Iris pigment epithelial cell (primary cell): ENCODE data around the gene CDCA5.
A peak's percentile ranks its signal among the peaks of the same experiment; 100 is the strongest.

ENCODE experiments used
- DNase-seq: peaks from one replicate; pipeline ENCODE4 v3.0.0-alpha.2; 2011; ENCODE audit warnings: low read depth

CDCA5 gene

DNA sequence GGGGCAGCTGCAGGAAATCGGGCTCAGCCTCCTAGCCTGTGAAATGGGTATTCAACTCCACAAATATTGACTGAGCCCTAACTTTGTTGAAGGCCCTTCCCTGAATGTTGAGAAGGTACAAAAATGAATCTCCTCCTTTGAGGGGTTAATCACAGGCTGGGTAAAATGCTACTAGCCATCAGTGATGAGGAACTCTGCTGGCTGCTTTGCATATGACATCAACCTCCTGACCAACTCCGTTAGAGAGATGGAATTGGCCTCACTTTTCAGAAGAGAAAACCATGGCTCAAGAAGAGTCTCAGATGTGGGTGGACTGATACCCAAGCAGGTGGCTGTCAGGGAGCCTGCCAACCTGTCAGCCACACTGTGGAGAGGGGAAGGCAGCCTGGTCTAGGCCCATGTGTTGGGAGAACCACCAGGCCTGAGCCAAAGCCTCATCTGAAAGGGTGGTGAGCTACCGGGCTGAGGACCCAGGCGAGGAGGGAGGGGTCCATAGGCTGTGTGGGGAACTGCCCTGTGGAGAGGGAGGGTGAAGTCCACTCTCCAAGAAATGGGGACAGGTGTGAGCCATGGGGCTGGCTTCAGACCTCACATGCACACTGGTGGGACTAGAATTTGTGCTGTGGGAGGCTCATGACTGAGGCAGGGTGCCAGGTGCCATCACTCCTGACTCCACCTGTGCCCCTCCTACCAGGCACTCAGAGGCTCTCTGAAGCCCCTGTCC is 11.8 kb downstream of the CDCA5 start:
- no peak for DNase-seq

GRCh38 chr11:65069217-65069616 is 14.6 kb downstream of the CDCA5 start:
- DNase-seq: peak; percentile 50

GRCh38 chr11:65067446-65067845 is 16.4 kb downstream of the CDCA5 start:
- DNase-seq: no peak

- no peak for DNase-seq
These were observed 17.0 kb downstream of the CDCA5 start for GRCh38 chr11:65066805-65067291.

DNA sequence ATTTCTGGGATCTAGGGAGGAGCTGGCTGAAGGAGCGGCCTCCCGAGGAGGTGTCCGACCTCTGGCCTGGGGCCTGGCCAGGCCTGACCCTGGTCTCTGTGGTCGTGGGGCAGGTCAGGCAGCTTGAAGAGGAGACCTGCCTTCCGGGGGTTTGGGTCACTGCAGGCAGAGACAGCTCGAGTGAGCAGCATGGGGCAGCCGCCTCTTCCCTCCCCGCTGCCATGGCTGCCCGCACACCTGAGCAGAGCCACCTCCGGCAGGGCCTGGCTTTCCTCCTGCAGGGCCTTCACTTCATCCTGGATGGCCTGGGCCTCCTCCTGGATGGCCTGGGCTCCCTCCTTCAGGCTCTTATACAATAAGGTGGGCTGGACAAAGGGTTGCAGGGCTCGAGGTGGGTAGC is 17.5 kb downstream of the CDCA5 start:
- DNase-seq: no peak

DNA sequence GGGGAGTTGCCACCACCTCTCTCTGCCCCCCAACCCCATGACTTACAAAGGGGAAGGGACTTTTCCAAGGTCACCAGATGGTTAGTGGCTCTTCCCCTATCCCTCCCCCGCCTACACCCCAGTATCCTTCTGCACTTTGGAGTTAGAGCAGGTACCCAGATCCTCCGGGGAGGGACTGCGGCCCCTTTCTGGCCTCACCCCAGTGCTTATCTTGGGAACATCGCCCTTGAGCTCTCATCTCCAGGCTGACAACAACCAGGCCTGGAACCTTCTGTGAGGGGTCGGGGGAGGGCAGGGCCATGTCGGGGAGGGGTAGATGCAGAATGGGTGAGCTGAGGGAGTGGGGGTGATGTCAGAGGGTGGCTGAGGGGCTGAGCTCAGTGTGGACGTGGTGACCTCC is 18.0 kb downstream of the CDCA5 start:
- no peak for DNase-seq

GRCh38 chr11:65064847-65065240 is 19.0 kb downstream of the CDCA5 start:
- DNase-seq: no peak

GRCh38 chr11:65063532-65063931 is 20.3 kb downstream of the CDCA5 start:
- no peak for DNase-seq

GRCh38 chr11:65060913-65061408 is 22.9 kb downstream of the CDCA5 start:
- no peak for DNase-seq

GRCh38 chr11:65059959-65060824 is 23.6 kb downstream of the CDCA5 start:
- no peak for DNase-seq

GRCh38 chr11:65059523-65059922 is 24.3 kb downstream of the CDCA5 start:
- no peak for DNase-seq

DNA sequence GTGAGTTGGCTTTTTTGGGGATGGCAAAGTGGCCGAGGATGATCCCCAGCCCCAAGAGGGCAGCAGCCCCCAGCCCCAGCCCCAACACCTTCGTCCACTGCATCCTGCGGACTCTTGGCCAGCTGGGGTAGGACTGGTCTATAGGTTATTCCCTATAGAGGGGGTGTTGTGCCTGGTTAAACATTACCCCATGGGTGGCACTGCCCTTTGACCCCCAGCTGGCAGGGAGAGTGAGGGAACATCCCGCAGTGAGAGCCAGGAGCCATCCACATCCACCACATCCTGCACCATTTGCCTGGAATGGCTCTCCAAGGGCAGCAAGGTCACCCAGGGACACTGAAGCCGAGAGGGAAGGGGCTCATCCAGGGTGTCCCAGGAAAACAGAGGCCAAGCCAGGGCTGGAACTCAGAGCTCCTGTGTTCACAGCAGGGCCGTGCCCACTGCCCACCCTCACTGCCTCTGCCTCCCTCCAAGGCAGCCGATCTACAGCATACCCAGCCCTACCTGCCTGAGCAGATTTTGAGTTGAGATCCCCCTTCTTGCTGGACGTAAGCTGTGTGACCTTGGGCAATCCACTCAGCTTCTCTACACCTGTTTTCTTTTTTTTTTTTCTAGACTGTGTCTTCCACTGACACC is 25.3 kb downstream of the CDCA5 start, which contains the start of gene NAALADL1:
Gene NAALADL1 (minus strand): TSS at position 135 of the 636 bp plus-strand sequence. CDS start 32 bp downstream, at position 103.
- no peak for DNase-seq

DNA sequence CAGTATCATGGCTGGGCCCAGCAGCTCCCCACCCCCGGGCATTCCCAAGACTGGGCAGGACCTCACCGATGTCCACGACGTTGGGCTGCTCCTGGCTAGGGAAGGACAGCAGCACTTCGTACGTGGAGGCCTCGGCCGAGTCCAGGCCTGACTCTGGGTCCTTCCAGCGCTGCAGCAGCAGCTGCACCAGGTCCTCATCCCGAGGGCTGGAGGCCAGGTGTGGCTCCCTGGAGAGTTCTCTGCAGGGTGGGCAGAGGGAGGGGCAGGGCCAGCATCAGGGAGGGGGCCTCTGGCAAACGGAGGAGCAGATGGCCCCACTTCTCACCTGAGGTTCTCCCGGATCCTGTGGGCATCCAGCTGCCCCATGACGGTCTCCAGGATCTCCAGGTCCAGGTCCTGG is 25.8 kb downstream of the CDCA5 start:
- no peak for DNase-seq

DNA sequence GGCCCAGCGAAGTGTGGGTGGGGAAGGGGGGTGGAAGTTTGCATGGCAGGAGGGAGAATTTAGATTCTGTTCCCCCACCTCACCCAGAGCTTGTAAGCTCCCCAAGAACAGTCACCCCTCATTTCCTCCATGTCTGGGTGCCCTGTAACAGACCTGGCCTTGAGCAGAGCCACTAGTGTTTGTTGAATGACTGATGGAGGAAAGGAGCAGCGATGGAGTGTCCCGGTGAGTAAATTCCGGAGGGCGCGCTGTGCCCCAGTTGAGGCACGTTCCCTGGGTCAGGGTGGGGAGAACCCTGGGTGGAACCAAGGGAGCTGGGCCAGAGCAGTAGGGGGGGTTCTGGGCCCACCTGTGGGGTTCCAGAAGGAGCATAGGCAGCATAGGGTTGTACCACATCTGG is 26.3 kb downstream of the CDCA5 start:
- no peak for DNase-seq

GRCh38 chr11:65056999-65057398 is 26.8 kb downstream of the CDCA5 start:
- no peak for DNase-seq

GRCh38 chr11:65055538-65055937 is 28.3 kb downstream of the CDCA5 start:
- no peak for DNase-seq

- no peak for DNase-seq
These were observed 29.9 kb downstream of the CDCA5 start for GRCh38 chr11:65053827-65054508.

- no peak for DNase-seq
These were observed 32.4 kb downstream of the CDCA5 start for GRCh38 chr11:65051398-65051858.

DNA sequence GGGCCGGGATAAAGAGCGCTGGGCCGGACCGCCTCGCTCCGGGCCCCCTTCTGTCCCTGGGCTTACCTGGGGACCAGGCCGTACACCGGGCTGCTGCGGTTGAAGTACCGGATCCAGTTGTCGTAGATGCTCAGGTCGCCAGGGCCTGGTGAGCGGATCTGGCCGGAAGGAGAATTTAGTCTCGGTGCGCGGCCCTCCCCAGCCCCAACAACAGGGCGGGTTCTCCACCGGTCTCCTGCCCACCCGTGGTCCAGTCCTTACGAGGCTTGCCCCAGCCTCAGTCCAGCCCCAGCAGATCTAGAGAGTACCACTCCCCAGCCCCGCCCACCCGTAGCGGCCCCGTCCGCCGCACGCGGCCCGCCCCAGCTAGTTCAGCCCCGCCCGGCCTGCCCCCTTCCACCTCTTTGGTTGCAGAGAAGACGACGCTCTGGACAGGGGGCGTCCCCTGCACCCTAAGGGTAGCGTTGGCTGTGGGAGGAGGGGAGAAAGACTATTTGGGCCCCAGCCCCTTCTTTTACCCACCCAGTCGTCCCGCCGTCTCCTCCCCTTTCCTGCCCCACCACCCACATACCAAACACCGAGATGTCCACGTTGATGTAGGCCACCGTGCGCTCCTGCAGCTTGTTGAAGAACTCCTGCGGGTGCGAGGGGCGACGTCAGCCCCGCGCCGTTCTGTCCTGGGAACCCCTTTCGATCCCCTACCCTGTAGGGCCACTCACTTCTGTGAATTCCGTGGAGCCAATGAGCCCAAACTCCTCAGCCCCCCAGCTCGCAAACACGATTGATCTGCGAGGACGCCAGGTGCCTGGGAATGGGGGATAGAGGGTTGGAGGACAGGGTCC is 36.0 kb downstream of the CDCA5 start:
- no peak for DNase-seq

DNA sequence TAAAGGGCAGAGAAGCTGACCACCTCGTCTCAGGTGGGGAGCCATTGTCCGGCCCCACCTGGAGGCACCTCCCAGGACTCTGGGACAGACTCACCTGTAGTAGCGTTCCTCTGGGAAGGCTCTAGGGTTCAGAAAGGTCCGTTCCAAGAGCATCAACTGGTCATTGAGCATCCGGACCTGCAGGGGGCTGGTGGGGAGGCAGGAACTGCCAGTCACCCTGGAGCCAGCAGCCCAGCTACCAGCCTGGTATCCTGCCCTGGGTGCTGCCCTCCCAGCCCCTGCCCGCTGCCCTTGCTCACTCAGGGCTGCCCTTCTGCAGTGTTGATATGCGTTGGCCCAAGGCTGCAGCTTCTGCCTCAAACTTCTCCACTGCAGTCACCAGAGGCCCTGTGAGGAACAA is 38.1 kb downstream of the CDCA5 start:
- DNase-seq: no peak

DNA sequence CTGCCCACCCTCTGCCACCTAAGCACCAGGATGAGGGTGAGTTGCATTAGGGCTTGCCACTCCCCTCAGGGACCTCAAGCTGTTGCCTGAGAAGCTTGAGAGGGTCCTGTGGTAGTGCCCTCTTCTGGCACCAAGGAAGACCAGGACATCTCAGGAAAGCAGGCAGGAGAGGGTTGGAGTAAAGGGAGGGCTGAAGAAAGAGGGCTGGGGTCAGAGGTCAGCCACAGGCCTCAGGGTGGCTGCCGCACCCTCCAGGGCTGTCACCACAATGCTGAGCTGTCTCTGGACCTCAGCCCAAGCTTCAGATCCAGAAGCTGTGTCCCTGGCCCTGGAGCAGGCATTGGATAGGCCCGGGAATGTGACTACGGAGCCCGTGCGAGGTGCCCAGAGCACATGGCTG is 38.8 kb downstream of the CDCA5 start:
- no peak for DNase-seq
